ENCODE results near the gene PLEKHD1.

DNA sequence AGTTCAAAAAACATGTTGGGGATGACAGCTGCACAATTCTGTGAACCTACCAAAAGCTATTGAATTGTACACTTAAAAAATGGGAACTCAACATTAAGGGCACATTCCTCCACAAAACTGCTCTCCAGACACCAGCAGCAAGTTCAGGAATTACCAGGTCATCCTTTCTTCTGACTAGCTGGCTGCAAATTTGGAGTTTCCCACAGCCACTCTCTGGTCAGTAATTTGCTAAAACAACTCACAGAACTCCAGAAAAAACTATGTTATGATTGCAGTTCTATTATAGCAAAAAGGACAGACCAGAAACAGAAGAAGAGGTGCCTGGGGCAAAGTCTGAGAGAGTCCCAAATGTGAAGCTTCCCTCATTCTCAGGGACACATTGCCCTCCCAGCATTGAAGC lies 20.1 kb upstream of the PLEKHD1 start:
- TF ChIP-seq, protein P1, sequence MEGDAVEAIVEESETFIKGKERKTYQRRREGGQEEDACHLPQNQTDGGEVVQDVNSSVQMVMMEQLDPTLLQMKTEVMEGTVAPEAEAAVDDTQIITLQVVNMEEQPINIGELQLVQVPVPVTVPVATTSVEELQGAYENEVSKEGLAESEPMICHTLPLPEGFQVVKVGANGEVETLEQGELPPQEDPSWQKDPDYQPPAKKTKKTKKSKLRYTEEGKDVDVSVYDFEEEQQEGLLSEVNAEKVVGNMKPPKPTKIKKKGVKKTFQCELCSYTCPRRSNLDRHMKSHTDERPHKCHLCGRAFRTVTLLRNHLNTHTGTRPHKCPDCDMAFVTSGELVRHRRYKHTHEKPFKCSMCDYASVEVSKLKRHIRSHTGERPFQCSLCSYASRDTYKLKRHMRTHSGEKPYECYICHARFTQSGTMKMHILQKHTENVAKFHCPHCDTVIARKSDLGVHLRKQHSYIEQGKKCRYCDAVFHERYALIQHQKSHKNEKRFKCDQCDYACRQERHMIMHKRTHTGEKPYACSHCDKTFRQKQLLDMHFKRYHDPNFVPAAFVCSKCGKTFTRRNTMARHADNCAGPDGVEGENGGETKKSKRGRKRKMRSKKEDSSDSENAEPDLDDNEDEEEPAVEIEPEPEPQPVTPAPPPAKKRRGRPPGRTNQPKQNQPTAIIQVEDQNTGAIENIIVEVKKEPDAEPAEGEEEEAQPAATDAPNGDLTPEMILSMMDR (conservative IDR thresholded peaks at IDR 0.05): no peak
- TF ChIP-seq EZH2 (IDR thresholded peaks at IDR 0.05; ENCODE audit: low read depth): no peak

Measured in PC-9 (cell line).